ENCODE results near the gene KRTAP3-2.
"Not testable (repeated sequence)": the region's sequence is repeated elsewhere in the genome, so short reads cannot be mapped to it uniquely, and the experiment has no call there.

KRTAP3-2 gene

GRCh38 chr17:40999563-40999962, at the start of gene KRTAP3-2:
Gene KRTAP3-2 (minus strand): TSS chr17:40999906. CDS start chr17:40999853, 53 bp downstream.
- DNase-seq: not testable (repeated sequence)

GRCh38 chr17:41049110-41049509, 49.4 kb upstream of the KRTAP3-2 start:
- DNase-seq: no peak

- DNase-seq: no peak
Measured at GRCh38 chr17:41048441-41048840, 48.7 kb upstream of the KRTAP3-2 start.

GRCh38 chr17:41046735-41047465, 47.2 kb upstream of the KRTAP3-2 start, which contains the start of gene KRTAP2-1:
Gene KRTAP2-1 (minus strand): TSS chr17:41047316. CDS start chr17:41047267, 49 bp downstream.
- DNase-seq: not testable (repeated sequence)

- DNase-seq: no peak
Measured at GRCh38 chr17:41042953-41043352, 43.2 kb upstream of the KRTAP3-2 start.

- not testable (repeated sequence) for DNase-seq
Measured at GRCh38 chr17:41040783-41041571, 41.3 kb upstream of the KRTAP3-2 start, which contains the start of gene KRTAP1-1. Gene KRTAP1-1 (minus strand): TSS chr17:41041450. CDS start chr17:41041397, 53 bp downstream.

- DNase-seq: no peak
Measured at GRCh38 chr17:41037853-41038350, 38.2 kb upstream of the KRTAP3-2 start.

- DNase-seq: not testable (repeated sequence)
Measured at GRCh38 chr17:41034346-41034935, 34.7 kb upstream of the KRTAP3-2 start, which contains the start of gene KRTAP1-3. Gene KRTAP1-3 (minus strand): TSS chr17:41034874. CDS start chr17:41034821, 53 bp downstream.

GRCh38 chr17:41029633-41030245, 30.0 kb upstream of the KRTAP3-2 start, which contains the start of gene KRTAP1-4:
Gene KRTAP1-4 (minus strand): TSS chr17:41030195. CDS start chr17:41030078, 117 bp downstream.
- no peak for DNase-seq

GRCh38 chr17:41026715-41027471, 27.2 kb upstream of the KRTAP3-2 start, which contains the start of gene KRTAP1-5:
Gene KRTAP1-5 (minus strand): TSS chr17:41027208. CDS start chr17:41027155, 53 bp downstream.
- no peak for DNase-seq

- DNase-seq: no peak
Measured at GRCh38 chr17:41024697-41025096, 25.0 kb upstream of the KRTAP3-2 start.

- no peak for DNase-seq
Measured at GRCh38 chr17:41020336-41020735, 20.6 kb upstream of the KRTAP3-2 start.

- DNase-seq: no peak
Measured at GRCh38 chr17:41019415-41019814, 19.7 kb upstream of the KRTAP3-2 start.

- no peak for DNase-seq
Measured at GRCh38 chr17:41018541-41018940, 18.8 kb upstream of the KRTAP3-2 start.

- DNase-seq: no peak
Measured at GRCh38 chr17:41016578-41017215, 17.0 kb upstream of the KRTAP3-2 start.

- peak; percentile 10 for DNase-seq
Measured at GRCh38 chr17:41015454-41015853, 15.7 kb upstream of the KRTAP3-2 start.

GRCh38 chr17:41013606-41014005, 13.9 kb upstream of the KRTAP3-2 start:
- no peak for DNase-seq

GRCh38 chr17:41013181-41013580, 13.5 kb upstream of the KRTAP3-2 start:
- no peak for DNase-seq

GRCh38 chr17:41012326-41013120, 12.8 kb upstream of the KRTAP3-2 start:
- no peak for DNase-seq

- no peak for DNase-seq
Measured at GRCh38 chr17:41010441-41010840, 10.7 kb upstream of the KRTAP3-2 start.

Data from kidney glomerular epithelial cell (primary cell).